EH (cell line): ENCODE measurements around the gene PTTG1IP.
A peak's percentile ranks its signal among the peaks of the same experiment; 100 is the strongest.

Experiments
- DNase-seq: peaks from one replicate; pipeline ENCODE4 v3.0.0-alpha.2; 2015; ENCODE audit warnings: low read depth

The PTTG1IP gene

DNA sequence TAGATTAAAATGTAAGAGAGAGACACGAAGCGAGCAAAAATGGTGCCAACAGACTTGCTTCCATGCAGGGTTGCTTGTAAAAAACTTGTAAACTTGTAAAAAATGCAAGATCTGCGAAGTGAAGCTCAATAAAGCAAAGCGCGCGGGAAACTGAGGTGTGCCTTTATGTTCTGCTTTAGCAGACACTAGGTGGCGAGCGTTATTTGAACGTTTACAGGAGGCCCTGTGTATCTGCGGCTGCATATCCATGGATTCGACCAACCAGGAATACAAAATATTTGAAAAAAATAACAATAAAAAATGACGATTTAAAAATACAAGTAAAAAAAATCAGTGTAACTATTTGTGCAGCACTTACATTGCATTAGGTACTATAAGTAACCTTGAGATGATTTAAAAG is 73.4 kb downstream of the PTTG1IP start:
- DNase-seq, result peak; percentile 53

DNA sequence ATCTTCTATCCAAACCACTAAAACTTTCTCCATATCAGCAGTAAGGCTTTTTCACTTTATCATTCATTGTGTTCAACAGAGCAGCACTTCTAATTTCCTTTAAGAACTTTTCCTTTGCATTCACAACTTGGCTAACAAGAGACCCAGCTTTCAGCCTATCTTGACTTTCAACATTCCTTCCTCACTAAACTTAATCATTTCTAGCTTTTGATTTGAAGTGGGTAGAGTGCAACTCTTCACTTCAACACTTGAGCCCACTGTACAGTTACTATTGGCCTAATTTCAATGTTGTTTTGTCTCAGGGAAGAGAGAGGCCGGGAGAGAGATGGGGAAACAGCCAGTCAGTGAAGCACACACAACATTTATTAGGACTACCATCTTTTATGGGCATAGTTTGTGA is 73.8 kb downstream of the PTTG1IP start:
- DNase-seq, result no peak
